Cardiac fibroblast (primary cell): ENCODE data around the gene HSPA2.
"Not testable (repeated sequence)": the region's sequence is repeated elsewhere in the genome, so short reads cannot be mapped to it uniquely, and the experiment has no call there.

ENCODE experiments used
- DNase-seq, 2 donors: peaks; one replicate each; pipeline versions ENCODE4 v3.0.0 to v3.0.0-alpha.2; 2010; ENCODE audit warnings: low read depth in 2 of 2
- H3K4me3 ChIP-seq, 2 donors: replicated peaks in 1 of 2; 1 replicate in 1 of 2; 2 replicates in 1 of 2; pipeline ENCODE4 v1.5.1; 2011; ENCODE audit warnings: low read depth in 2 of 2, low read length in 2 of 2, mild to moderate bottlenecking in 2 of 2, moderate library complexity in 1 of 2
- TF ChIP-seq, protein P1 (sequence below): IDR thresholded peaks from one replicate; pipeline ENCODE4 v1.5.1; 2011; ENCODE audit warnings: low read depth, mild to moderate bottlenecking, low read length, inconsistent platforms

HSPA2 gene

DNA sequence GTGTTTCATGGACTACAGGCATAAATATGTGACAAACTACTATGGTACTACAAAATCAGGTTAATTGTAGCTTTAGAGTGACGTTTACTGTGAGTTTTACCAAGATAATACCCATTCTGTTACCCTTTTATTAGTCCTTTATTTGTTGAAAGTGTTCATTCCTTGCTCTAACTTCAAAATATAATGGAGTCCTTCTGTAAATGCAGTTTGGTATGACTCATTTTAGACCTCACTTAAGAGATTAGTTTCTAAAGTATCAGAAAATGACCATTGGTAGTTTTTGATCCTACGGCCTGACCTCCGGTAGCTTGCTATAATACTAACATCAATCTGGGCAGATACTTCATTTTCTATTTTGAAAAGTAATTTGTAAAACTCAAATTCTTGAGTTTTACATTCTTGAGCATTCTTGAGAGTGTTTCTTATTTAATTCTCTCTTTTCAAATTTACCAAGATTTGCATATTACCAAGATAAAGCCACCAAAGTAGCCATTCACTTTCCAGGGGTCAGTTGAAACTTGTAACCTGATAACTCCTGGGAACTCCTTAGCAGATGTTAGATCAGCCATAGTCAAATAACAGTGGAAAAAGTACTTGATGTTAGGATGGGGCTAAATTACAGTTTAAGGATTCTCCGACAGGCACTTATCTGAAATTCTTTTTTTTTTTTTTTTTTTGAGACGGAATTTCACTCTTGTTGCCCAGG is 4.2 kb downstream of the HSPA2 start:
- TF ChIP-seq, protein P1, sequence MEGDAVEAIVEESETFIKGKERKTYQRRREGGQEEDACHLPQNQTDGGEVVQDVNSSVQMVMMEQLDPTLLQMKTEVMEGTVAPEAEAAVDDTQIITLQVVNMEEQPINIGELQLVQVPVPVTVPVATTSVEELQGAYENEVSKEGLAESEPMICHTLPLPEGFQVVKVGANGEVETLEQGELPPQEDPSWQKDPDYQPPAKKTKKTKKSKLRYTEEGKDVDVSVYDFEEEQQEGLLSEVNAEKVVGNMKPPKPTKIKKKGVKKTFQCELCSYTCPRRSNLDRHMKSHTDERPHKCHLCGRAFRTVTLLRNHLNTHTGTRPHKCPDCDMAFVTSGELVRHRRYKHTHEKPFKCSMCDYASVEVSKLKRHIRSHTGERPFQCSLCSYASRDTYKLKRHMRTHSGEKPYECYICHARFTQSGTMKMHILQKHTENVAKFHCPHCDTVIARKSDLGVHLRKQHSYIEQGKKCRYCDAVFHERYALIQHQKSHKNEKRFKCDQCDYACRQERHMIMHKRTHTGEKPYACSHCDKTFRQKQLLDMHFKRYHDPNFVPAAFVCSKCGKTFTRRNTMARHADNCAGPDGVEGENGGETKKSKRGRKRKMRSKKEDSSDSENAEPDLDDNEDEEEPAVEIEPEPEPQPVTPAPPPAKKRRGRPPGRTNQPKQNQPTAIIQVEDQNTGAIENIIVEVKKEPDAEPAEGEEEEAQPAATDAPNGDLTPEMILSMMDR, result no peak
- no peak for DNase-seq
- no peak overlapping the region for H3K4me3 ChIP-seq

DNA sequence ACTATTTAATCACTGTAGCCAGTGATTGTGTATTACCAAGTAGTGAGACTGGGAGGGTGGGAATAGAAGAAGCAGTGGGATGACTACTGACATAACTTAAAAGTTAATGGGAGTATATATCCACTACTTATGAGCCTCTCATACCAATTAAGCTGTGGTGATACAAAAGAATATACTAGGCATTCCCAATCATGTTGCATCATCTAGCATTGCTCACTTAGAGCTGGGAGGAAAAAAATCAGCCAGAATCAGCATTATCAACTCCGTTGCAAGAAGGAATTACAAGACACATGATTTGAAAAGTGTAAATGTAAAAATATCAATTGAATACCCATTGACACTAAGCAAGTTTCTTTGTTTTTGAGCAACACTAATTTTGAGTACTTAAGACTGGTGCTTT is 8.5 kb downstream of the HSPA2 start:
- DNase-seq, result no peak
- H3K4me3 ChIP-seq, result no peak overlapping the region

DNA sequence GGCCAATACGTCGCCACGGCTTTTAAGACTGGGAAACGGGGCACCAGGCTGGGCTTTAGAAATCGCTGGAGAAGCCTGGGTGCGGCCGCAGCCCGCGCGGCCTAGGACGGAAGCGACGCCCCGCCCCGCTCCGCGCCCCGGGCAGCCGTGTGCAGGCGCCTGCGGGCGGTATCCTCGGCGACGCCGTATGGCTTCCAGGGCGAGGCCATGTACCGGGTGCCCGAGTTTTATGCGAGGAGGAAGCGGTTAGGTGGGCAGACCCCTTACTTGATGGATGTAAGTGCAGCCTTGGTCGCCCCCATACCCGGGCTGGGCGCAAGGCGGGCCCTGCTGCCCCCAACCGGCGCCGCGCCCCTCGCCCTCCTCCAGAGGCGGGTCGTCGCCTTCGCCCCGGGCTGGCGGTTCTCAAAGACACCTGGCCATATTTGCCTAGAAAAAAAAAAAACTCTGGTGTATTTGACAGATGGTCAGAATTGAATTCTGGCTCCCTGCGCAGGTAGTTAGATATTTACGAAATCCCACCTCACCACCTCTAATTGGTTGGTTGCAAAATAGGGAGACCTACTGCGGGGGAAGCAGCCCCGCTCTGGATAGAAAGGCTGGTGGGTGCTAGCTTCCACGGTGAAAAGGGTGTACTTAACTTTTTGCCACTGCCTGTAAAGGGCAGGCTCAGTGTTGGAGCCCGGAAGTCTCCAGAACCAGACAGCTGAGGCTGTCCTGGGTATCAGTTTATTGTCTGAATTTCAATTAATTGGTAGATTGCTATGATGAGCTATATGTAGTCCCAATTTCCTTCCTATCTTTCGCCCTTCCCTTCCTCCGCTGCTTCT is 9.5 kb downstream of the HSPA2 start, which contains the start of gene PPP1R36:
Gene PPP1R36, plus strand, starts transcription at position 171 of the 830 bp plus-strand sequence. Its CDS starts 37 bp downstream, at position 208.
- H3K4me3 ChIP-seq, result peak within 1 kb of the TSS in 1 of 2 donors; percentile 11
- TF ChIP-seq, protein P1, result no peak
- no peak for DNase-seq

More for the DNA sequence above, 8.5 kb downstream of the HSPA2 start:
- TF ChIP-seq, protein P1, result no peak

DNA sequence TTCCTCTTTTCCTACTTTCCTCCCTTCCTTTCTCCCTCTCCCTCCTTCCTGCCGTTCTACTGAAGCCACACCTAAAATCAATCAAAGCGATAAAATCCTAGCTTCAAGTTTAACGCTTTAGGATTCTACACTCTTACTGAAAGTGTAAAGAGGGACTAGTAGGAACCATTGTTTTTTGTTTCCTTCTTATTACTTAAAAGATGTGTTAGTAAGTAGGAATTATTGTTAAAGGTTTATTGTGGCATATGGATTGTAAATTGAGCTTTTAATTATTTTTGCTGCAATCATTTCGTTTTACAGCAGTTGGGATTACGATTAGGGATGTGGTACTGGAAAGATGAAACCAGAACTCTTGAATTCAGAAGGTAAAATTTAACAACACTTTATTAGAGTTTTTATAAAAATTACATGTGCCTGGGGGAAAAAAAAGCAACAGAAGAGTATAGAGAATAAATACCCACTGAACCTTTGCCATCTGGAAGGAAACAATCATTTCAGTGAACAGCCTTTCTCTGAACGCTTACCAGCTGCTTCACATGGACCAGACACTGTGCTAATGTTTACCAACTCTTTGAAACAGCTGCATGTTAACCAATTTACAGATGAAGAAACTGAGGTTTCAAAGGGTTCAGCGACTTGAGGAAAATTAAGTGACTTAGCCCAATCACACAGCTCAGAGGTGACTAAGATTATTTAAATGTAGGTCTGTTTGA is 10.2 kb downstream of the HSPA2 start:
- DNase-seq, result no peak
- TF ChIP-seq, protein P1, result no peak
- H3K4me3 ChIP-seq, result no peak overlapping the region

DNA sequence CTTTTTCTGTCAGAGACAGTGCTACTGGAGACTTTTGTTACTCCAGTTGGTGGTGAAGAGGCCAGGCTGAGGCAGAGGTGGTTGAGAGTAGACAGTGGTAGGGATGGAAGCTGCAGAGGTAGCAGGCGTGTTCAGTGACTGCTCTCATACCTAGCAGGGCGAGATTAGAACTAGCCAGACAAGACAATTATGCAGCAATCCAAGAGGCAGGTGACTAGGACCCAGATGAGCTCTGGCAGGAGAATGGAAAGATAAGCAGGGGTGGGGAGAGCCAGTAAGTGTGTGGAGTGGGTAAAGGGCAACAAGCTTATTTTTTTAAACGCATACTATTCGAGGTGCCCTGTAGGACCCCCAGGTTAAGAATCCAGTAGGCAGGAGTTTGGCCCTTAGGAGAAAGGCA is 14.0 kb downstream of the HSPA2 start:
- TF ChIP-seq, protein P1, result no peak
- no peak for DNase-seq
- H3K4me3 ChIP-seq, result no peak overlapping the region

DNA sequence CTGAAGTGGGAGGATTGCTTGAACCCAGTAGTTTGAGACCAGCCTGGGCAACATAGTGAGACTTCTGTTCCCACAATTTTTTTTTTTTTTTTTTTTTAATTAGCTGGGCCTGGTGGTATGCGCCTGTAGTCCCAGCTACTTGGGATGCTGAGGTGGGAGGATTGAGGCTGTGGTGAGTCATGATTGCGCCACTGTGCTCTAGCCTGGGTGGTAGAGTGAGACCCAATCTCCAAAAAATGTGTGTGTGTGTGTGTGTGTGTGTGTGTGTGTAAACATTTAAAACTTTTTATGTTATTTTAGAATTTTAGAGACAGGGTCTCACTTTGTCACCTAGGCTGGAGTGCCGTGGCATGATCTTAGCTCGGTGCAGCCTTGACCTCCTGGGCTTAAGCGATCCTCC is 16.0 kb downstream of the HSPA2 start:
- H3K4me3 ChIP-seq, result no peak overlapping the region
- TF ChIP-seq, protein P1, result no peak
- peak; percentile 81 to 91 for DNase-seq

DNA sequence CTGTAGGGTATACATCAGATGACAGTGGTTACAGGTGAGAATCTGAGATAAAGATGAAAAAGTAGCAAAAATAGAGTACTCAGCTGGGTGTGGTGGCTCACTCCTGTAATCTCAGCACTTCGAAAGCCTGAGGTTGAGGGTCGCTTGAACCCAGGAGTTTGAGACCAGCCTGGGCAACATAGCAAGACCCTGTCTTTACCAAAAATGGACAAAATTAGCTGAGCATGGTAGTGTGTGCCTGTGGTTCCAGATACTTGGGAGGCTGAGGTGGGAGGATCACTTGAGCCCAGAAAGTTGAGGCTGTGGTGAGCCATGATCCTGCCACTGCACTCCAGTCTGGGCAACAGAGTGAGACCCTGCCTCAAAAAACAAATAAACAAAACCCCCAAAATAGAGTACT is 17.7 kb downstream of the HSPA2 start:
- H3K4me3 ChIP-seq, DNase-seq: not testable (repeated sequence)
